SJSA1 (cell line): ENCODE measurements around the gene MRTO4. TPM values are rescaled to one million over a fixed set of nuclear protein-coding genes. Genes with fewer than 3 reads are reported as not detected.
"Not testable (repeated sequence)": the region's sequence is repeated elsewhere in the genome, so short reads cannot be mapped to it uniquely, and the experiment has no call there.

Experiments used
- DNase-seq, 2 experiments: peaks; one replicate each; pipeline ENCODE4 v3.0.0-alpha.2; 2015 to 2020; ENCODE audit warnings: low spot score in 2 of 2, low read depth in 1 of 2
- H3K27ac ChIP-seq: fragments of 250-450 bp; sonication (Bioruptor Pico); 2 replicates; pipeline ENCODE4 v1.5.1; 2020; ENCODE audit warnings: mild to moderate bottlenecking, moderate library complexity
- H3K27me3 ChIP-seq: fragments of 250-450 bp; sonication (Bioruptor Pico); replicated peaks from 2 replicates; pipeline ENCODE4 v1.5.1; 2020; ENCODE audit warnings: mild to moderate bottlenecking, moderate library complexity
- H3K36me3 ChIP-seq: fragments of 250-450 bp; sonication (Bioruptor Pico); 2 replicates; pipeline ENCODE4 v1.5.1; 2020; ENCODE audit warnings: mild to moderate bottlenecking
- H3K4me1 ChIP-seq: fragments of 250-450 bp; sonication (Bioruptor Pico); replicated peaks from 2 replicates; pipeline ENCODE4 v1.6.1; 2021; ENCODE audit warnings: mild to moderate bottlenecking
- H3K4me3 ChIP-seq: fragments of 250-450 bp; sonication (Bioruptor Pico); 2 replicates; pipeline ENCODE4 v1.5.1; 2020; ENCODE audit warnings: mild to moderate bottlenecking
- H3K9me3 ChIP-seq: fragments of 250-450 bp; sonication (Bioruptor Pico); replicated peaks from 2 replicates; pipeline ENCODE4 v1.5.1; 2020; ENCODE audit warnings: mild to moderate bottlenecking
- total RNA-seq: library from RNA; depleted of rRNA; stranded (reverse); fragments of >200 nt; shearing (Covaris generic); gene quantifications from 2 replicates; pipeline ENCODE4 v1.2.3, GENCODE V29; 2014

MRTO4 gene
- total RNA-seq, 1 experiment from 2014 or later = 60.0 TPM

- no peak overlapping the region for H3K27ac ChIP-seq
- no peaks in the 10 kb centered on the region for H3K27me3 ChIP-seq
- no peaks in the 10 kb centered on the region for H3K9me3 ChIP-seq
- peaks cover 8% of the 10 kb centered on the region for H3K4me1 ChIP-seq
- H3K36me3 ChIP-seq = peaks cover 44% of the 10 kb centered on the region
- H3K4me3 ChIP-seq = no peak overlapping the region
- DNase-seq = no peak
Observed at GRCh38 chr1:19213580-19213979, 38.0 kb upstream of the MRTO4 start.

DNA sequence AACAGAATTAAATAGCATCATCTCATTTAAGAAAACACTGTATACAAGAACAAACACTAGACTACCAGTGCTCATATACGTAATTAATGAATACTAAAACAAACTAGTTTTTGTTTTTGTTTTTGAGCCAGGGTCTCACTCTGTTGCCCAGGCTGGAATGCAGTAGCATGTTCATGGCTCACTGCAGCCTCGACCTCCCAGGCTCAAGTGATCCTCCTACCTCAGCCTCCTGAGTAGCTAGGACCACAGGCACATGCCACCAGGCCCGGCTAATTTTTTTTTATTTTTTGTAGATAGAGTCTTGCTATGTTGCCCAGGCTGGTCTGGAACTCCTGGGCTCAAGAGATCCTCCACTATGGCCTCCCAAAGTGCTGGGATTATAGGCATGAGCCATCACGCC, 35.0 kb upstream of the MRTO4 start:
- H3K27me3 ChIP-seq, DNase-seq, H3K9me3 ChIP-seq, H3K4me1 ChIP-seq, H3K27ac ChIP-seq, H3K4me3 ChIP-seq: not testable (repeated sequence)
- peaks cover 67% of the 10 kb centered on the region for H3K36me3 ChIP-seq

- no peak for DNase-seq
- H3K27ac ChIP-seq = no peak overlapping the region
- no peaks in the 10 kb centered on the region for H3K27me3 ChIP-seq
Observed at GRCh38 chr1:19219451-19219850, 32.2 kb upstream of the MRTO4 start.

GRCh38 chr1:19220080-19220846, 31.3 kb upstream of the MRTO4 start:
- no peak overlapping the region for H3K27ac ChIP-seq
- H3K4me3 ChIP-seq = no peak overlapping the region
- no peaks in the 10 kb centered on the region for H3K4me1 ChIP-seq
- peaks cover 91% of the 10 kb centered on the region for H3K36me3 ChIP-seq
- no peaks in the 10 kb centered on the region for H3K9me3 ChIP-seq
- no peaks in the 10 kb centered on the region for H3K27me3 ChIP-seq
- DNase-seq = no peak

More at GRCh38 chr1:19219451-19219850, 32.2 kb upstream of the MRTO4 start:
- H3K36me3 ChIP-seq = peaks cover 86% of the 10 kb centered on the region
- H3K4me3 ChIP-seq = no peak overlapping the region
- no peaks in the 10 kb centered on the region for H3K4me1 ChIP-seq
- H3K9me3 ChIP-seq = no peaks in the 10 kb centered on the region

- no peak for DNase-seq
- H3K4me1 ChIP-seq = no peaks in the 10 kb centered on the region
- no peaks in the 10 kb centered on the region for H3K27me3 ChIP-seq
- H3K9me3 ChIP-seq = no peaks in the 10 kb centered on the region
- H3K4me3 ChIP-seq = no peak overlapping the region
- no peak overlapping the region for H3K27ac ChIP-seq
- peaks cover 97% of the 10 kb centered on the region for H3K36me3 ChIP-seq
Observed at GRCh38 chr1:19220991-19221390, 30.6 kb upstream of the MRTO4 start.

GRCh38 chr1:19222573-19222972, 29.0 kb upstream of the MRTO4 start:
- Histone ChIP-seq H3K9me3 (no peaks in the 10 kb centered on the region), H3K27ac (no peak overlapping the region), H3K36me3 (peaks cover 96% of the 10 kb centered on the region), H3K4me1 (no peaks in the 10 kb centered on the region), H3K27me3 (no peaks in the 10 kb centered on the region), H3K4me3 (no peak overlapping the region)
- no peak for DNase-seq

- DNase-seq = no peak
- peaks cover 94% of the 10 kb centered on the region for H3K36me3 ChIP-seq
- H3K4me3 ChIP-seq = no peak overlapping the region
- H3K9me3 ChIP-seq = no peaks in the 10 kb centered on the region
- no peak overlapping the region for H3K27ac ChIP-seq
- no peaks in the 10 kb centered on the region for H3K4me1 ChIP-seq
- no peaks in the 10 kb centered on the region for H3K27me3 ChIP-seq
Observed at GRCh38 chr1:19222979-19223824, 28.4 kb upstream of the MRTO4 start.

DNA sequence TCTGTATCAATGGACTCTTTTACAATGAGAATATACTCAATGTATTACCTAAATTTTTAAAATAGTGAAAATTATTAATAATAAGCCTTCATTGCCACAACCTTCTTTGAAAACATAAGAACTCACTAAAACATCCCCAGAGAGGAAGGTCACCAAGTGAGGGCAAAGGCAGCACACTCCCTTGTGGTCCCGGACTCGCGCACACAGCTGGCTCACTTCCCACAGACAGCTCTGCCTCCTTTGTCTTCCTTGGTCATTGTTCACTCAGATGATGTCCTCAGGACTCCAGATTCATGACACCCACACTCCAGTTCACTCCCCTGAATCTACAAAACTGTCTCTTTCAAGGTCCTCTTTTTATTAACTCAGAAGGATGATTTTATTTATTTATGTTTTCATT, 22.4 kb upstream of the MRTO4 start:
- no peak overlapping the region for H3K4me3 ChIP-seq

GRCh38 chr1:19229828-19230325, 21.7 kb upstream of the MRTO4 start:
- H3K4me3 ChIP-seq = no peak overlapping the region
- H3K36me3 ChIP-seq = peaks cover 92% of the 10 kb centered on the region
- no peaks in the 10 kb centered on the region for H3K9me3 ChIP-seq
- no peaks in the 10 kb centered on the region for H3K4me1 ChIP-seq
- no peak for DNase-seq
- no peak overlapping the region for H3K27ac ChIP-seq
- H3K27me3 ChIP-seq = no peaks in the 10 kb centered on the region

More for the DNA sequence above, 22.4 kb upstream of the MRTO4 start:
- Histone ChIP-seq H3K9me3 (no peaks in the 10 kb centered on the region), H3K27me3 (no peaks in the 10 kb centered on the region), H3K4me1 (no peaks in the 10 kb centered on the region), H3K36me3 (peaks cover 92% of the 10 kb centered on the region), H3K27ac (no peak overlapping the region)
- DNase-seq = no peak

GRCh38 chr1:19231736-19232523, 19.7 kb upstream of the MRTO4 start:
- DNase-seq, H3K4me1 ChIP-seq, H3K27ac ChIP-seq, H3K9me3 ChIP-seq, H3K4me3 ChIP-seq, H3K27me3 ChIP-seq: not testable (repeated sequence)
- peaks cover 90% of the 10 kb centered on the region for H3K36me3 ChIP-seq

- no peak overlapping the region for H3K27ac ChIP-seq
- H3K27me3 ChIP-seq = no peaks in the 10 kb centered on the region
- no peak for DNase-seq
- no peaks in the 10 kb centered on the region for H3K9me3 ChIP-seq
- H3K36me3 ChIP-seq = peaks cover 90% of the 10 kb centered on the region
- no peak overlapping the region for H3K4me3 ChIP-seq
- H3K4me1 ChIP-seq = no peaks in the 10 kb centered on the region
Observed at GRCh38 chr1:19232524-19232846, 19.1 kb upstream of the MRTO4 start.

DNA sequence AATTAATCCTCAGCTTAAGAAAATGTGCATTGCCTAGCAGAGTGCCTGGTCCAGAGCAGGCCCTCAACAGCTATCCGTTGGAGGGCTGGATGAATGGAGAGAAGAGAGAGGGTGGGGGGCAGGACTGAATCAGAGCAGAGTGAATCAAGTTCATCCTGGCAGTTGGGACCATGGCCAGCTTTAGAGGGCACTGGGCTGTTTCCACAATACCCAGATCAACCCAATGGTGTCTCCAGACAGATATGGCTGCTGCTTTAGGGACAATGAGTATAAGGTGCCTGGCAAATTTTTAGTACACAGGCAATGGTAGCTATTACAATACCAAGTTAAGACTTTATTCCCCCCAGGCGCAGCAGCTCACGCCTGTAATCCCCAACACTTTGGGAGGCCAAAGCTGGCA, 17.4 kb upstream of the MRTO4 start:
- Histone ChIP-seq H3K9me3 (no peaks in the 10 kb centered on the region), H3K27me3 (no peaks in the 10 kb centered on the region), H3K36me3 (peaks cover 94% of the 10 kb centered on the region), H3K4me3 (no peak overlapping the region), H3K27ac (no peak overlapping the region), H3K4me1 (no peaks in the 10 kb centered on the region)
- no peak for DNase-seq

GRCh38 chr1:19239876-19240275, 11.7 kb upstream of the MRTO4 start:
- Histone ChIP-seq H3K27ac (no peak overlapping the region), H3K36me3 (peaks cover 96% of the 10 kb centered on the region), H3K4me3 (no peak overlapping the region), H3K9me3 (no peaks in the 10 kb centered on the region), H3K27me3 (no peaks in the 10 kb centered on the region), H3K4me1 (no peaks in the 10 kb centered on the region)
- no peak for DNase-seq
